ENCODE results near the gene MAB21L3. TPM values are rescaled to one million over a fixed set of nuclear protein-coding genes. Genes with fewer than 3 reads are reported as not detected.
A peak's percentile ranks its signal among the peaks of the same experiment; 100 is the strongest.

Gene MAB21L3
- total and polyA plus RNA-seq, 4 donors: 0.13 to 0.42 (median 0.26) TPM

DNA sequence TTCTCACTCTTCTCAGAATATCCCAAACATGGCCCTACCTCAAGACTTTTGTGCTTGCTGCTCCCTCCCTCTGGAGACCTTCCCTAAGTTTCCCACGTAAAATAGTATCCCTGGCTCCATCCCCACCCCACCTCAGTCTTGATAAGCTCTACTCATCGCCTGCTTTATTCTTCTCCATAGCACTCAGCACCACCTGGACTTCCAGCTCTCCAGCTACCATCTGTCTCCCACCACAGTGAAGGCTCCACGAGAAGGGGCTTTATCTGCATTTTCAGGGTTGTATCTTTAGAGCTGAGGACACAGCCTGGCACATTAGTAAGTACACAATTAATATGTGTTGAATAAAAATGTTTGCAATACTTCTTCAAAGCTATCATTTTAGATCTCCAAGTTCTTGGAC is 37.8 kb downstream of the MAB21L3 start:
- no peak overlapping the region for H3K27ac ChIP-seq (ENCODE audit: low read depth in 1 of 2, low read length in 2 of 2)
- no peak overlapping the region for H3K4me3 ChIP-seq (ENCODE audit: low read depth in 1 of 3, low read length in 3 of 3)
- peaks cover 1 to 22% (median 16%) of the 10 kb centered on the region in 4 donors for H3K4me1 ChIP-seq (ENCODE audit: control insufficient read depth in 4 of 4, insufficient read depth in 4 of 4, low read length in 3 of 4)
- no peaks in the 10 kb centered on the region for H3K36me3 ChIP-seq (ENCODE audit: control insufficient read depth in 4 of 4, insufficient read depth in 3 of 4, low read depth in 1 of 4, low read length in 3 of 4)
- TF ChIP-seq MAX (IDR thresholded peaks at IDR 0.05) (no peak), EGR1 (IDR thresholded peaks at IDR 0.05; ENCODE audit: low read depth in 2 of 2) (no peak), ZBTB33 (IDR thresholded peaks at IDR 0.05) (no peak), HNF4G (IDR thresholded peaks at IDR 0.05) (no peak), YY1 (IDR thresholded peaks at IDR 0.05) (no peak)
- DNase-seq (ENCODE audit: low spot score): no peak
- no peak overlapping the region for H3K9ac ChIP-seq (ENCODE audit: low read depth in 1 of 2, low read length in 2 of 2)
- H3K27me3 ChIP-seq (ENCODE audit: control insufficient read depth in 4 of 4, insufficient read depth in 4 of 4, low read length in 3 of 4): no peaks in the 10 kb centered on the region
- 94% methylated on average over 3 of the region's 3 CpGs for WGBS
- H3K9me3 ChIP-seq (ENCODE audit: control insufficient read depth in 4 of 4, low read length in 3 of 4): no peaks in the 10 kb centered on the region

DNA sequence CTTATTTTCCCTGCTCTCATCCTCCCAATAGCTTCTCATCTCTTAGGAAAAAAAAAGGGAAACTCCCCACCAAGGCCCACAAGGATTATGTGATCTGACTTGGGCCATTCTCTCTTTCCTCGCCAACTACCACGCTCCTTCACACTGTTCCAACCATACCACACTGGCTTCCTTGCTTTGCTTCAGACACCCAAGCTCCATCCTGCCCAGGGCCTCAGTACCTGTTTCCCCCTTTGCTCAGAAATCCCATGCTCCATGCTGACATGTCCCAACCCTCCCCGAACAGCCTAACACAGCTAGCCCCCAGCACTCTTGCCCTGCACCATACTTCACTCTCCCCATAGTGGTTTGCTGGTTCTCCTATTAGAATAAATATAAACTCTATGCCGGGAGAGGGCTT is 39.2 kb downstream of the MAB21L3 start:
- H3K36me3 ChIP-seq (ENCODE audit: control insufficient read depth in 4 of 4, insufficient read depth in 3 of 4, low read depth in 1 of 4, low read length in 3 of 4): no peaks in the 10 kb centered on the region
- 99% methylated on average over 4 of the region's 4 CpGs for whole genome bisulfite sequencing
- no peaks in the 10 kb centered on the region for H3K27me3 ChIP-seq (ENCODE audit: control insufficient read depth in 4 of 4, insufficient read depth in 4 of 4, low read length in 3 of 4)
- DNase-seq (ENCODE audit: low spot score): no peak
- H3K4me3 ChIP-seq (ENCODE audit: low read depth in 1 of 3, low read length in 3 of 3): no peak overlapping the region
- no peaks in the 10 kb centered on the region for H3K9me3 ChIP-seq (ENCODE audit: control insufficient read depth in 4 of 4, low read length in 3 of 4)
- H3K4me1 ChIP-seq (ENCODE audit: control insufficient read depth in 4 of 4, insufficient read depth in 4 of 4, low read length in 3 of 4): peaks cover 8 to 36% (median 26%) of the 10 kb centered on the region in 4 donors
- no peak for TF ChIP-seq NR2F2 (IDR thresholded peaks at IDR 0.05)
- TF ChIP-seq FOXA2 (IDR thresholded peaks at IDR 0.05): no peak
- no peak overlapping the region for H3K9ac ChIP-seq (ENCODE audit: low read depth in 1 of 2, low read length in 2 of 2)
- no peak overlapping the region for H3K27ac ChIP-seq (ENCODE audit: low read depth in 1 of 2, low read length in 2 of 2)

DNA sequence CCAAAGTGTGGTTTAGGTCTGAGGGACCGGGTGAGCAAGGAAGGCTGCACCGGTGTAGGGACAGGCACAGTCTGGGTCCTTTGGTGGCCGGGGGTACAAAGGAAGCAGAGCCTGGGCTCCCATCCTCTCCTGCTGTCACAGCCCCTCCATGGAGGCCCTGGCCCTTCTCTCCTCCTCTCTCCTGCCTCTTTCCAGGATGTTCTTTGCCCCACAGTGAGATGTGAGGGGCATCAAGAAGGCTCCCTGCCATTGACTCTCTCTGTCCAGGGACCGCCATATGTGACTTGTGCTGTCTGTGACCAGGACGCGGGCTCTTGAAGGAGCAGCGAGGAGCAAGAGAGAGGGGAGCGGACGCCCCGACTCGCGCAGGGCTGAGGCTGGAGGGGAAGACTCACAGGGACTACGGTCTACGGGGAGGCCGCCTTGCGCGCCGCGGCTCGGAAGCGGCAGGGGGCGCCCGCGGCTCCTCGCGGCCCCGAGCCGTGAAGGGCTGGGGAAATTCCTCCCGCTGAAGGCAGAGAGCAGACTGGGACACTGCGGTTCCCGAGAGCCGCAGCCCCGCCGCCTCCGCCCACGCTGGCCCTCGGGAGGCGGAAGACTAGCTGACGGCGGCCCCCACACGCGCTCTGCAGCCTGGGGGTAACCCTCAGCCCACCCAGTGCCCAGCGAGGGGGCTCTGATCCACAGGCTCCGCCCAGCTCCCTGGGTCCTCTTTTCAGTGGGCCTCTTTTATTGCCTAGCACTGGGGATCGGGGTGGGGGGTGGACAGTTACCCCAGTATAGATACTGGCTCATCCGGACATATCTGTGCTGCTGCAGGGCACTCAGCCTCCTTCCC is 40.8 kb downstream of the MAB21L3 start:
- Histone ChIP-seq H3K4me3 (ENCODE audit: low read depth in 1 of 3, low read length in 3 of 3) (peak overlapping the region in 2 of 3 donors; percentile 44 to 50), H3K9ac (ENCODE audit: low read depth in 1 of 2, low read length in 2 of 2) (peak overlapping the region in 1 of 2 donors; percentile 67), H3K36me3 (ENCODE audit: control insufficient read depth in 4 of 4, insufficient read depth in 3 of 4, low read depth in 1 of 4, low read length in 3 of 4) (no peaks in the 10 kb centered on the region), H3K4me1 (ENCODE audit: control insufficient read depth in 4 of 4, insufficient read depth in 4 of 4, low read length in 3 of 4) (peaks cover 8 to 38% (median 27%) of the 10 kb centered on the region in 4 donors), H3K27me3 (ENCODE audit: control insufficient read depth in 4 of 4, insufficient read depth in 4 of 4, low read length in 3 of 4) (no peaks in the 10 kb centered on the region), H3K9me3 (ENCODE audit: control insufficient read depth in 4 of 4, low read length in 3 of 4) (no peaks in the 10 kb centered on the region), H3K27ac (ENCODE audit: low read depth in 1 of 2, low read length in 2 of 2) (peak overlapping the region; percentile 84 to 89)
- TF ChIP-seq MAX (IDR thresholded peaks at IDR 0.05) (no peak), EGR1 (IDR thresholded peaks at IDR 0.05; ENCODE audit: low read depth in 2 of 2) (peak; percentile 95 to 96), SP1 (IDR thresholded peaks at IDR 0.05) (peak; percentile 29), RXRA (IDR thresholded peaks at IDR 0.05) (peak in 1 of 2 donors; percentile 27), RAD21 (IDR thresholded peaks at IDR 0.05) (peak; percentile 91 to 93), NR2F2 (IDR thresholded peaks at IDR 0.05) (no peak), TAF1 (conservative IDR thresholded peaks at IDR 0.05) (no peak)
- TF ChIP-seq, protein P1, sequence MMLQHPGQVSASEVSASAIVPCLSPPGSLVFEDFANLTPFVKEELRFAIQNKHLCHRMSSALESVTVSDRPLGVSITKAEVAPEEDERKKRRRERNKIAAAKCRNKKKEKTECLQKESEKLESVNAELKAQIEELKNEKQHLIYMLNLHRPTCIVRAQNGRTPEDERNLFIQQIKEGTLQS (IDR thresholded peaks at IDR 0.05): no peak
- TF ChIP-seq, protein P2, sequence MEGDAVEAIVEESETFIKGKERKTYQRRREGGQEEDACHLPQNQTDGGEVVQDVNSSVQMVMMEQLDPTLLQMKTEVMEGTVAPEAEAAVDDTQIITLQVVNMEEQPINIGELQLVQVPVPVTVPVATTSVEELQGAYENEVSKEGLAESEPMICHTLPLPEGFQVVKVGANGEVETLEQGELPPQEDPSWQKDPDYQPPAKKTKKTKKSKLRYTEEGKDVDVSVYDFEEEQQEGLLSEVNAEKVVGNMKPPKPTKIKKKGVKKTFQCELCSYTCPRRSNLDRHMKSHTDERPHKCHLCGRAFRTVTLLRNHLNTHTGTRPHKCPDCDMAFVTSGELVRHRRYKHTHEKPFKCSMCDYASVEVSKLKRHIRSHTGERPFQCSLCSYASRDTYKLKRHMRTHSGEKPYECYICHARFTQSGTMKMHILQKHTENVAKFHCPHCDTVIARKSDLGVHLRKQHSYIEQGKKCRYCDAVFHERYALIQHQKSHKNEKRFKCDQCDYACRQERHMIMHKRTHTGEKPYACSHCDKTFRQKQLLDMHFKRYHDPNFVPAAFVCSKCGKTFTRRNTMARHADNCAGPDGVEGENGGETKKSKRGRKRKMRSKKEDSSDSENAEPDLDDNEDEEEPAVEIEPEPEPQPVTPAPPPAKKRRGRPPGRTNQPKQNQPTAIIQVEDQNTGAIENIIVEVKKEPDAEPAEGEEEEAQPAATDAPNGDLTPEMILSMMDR (IDR thresholded peaks at IDR 0.05; ENCODE audit: low read depth, low read length, missing input control): peak; percentile 92
- DNase-seq (ENCODE audit: low spot score): peak; percentile 70
- 8% methylated on average over 46 of the region's 46 CpGs for WGBS
